COLO668 (cell line): Measurements from ENCODE around the gene SFI1.

Source experiments
- DNase-seq: peaks from one replicate; lab custom pipeline; 2025; ENCODE audit not compliant: unreplicated experiment; lab: John Stamatoyannopoulos, UW

Gene SFI1

GRCh38 chr22:31615491-31615860 is 119.1 kb downstream of the SFI1 start:
- no peak for DNase-seq

- DNase-seq: peak; percentile 48
Observed at GRCh38 chr22:31615940-31616314, 119.6 kb downstream of the SFI1 start.

- peak; percentile 61 for DNase-seq
Observed at GRCh38 chr22:31616315-31616980, 120.1 kb downstream of the SFI1 start.

GRCh38 chr22:31618057-31618456 is 121.7 kb downstream of the SFI1 start:
- peak; percentile 98 for DNase-seq

- DNase-seq: peak; percentile 38
Observed at GRCh38 chr22:31618471-31619176, 122.3 kb downstream of the SFI1 start.

DNA sequence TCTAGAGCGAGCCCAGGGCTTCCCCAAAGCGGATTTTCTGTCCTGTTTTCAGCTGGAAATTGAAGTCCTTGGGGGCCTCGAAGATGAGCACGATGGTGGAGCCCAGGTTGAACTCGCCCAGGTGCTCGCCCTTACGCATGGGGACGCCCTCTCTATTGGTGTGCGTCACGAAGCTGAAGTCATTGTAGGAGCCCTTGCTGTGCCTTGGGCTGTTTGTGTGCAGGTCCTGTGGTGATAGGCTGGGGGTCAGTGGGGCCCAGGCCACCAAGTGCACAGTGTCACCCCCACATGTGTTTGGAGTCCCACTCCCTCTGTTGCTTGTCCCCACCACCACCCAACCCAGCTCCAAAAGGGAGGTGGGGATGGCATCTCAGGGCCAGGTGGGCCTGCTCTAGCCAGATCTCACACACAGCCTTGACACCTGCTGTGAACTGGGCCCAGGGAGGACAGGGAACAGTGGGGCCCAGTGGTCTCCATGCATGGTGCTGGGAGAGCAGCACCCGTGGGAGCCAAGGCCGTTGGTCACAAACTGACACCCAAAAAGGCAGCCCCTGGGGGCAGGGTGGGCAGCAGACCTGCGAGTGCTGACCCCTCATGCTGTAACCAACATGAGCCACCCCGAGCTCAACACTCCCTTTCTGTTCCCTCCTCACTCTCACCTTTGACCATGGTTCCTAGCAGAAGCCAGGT is 123.4 kb downstream of the SFI1 start:
- no peak for DNase-seq

DNA sequence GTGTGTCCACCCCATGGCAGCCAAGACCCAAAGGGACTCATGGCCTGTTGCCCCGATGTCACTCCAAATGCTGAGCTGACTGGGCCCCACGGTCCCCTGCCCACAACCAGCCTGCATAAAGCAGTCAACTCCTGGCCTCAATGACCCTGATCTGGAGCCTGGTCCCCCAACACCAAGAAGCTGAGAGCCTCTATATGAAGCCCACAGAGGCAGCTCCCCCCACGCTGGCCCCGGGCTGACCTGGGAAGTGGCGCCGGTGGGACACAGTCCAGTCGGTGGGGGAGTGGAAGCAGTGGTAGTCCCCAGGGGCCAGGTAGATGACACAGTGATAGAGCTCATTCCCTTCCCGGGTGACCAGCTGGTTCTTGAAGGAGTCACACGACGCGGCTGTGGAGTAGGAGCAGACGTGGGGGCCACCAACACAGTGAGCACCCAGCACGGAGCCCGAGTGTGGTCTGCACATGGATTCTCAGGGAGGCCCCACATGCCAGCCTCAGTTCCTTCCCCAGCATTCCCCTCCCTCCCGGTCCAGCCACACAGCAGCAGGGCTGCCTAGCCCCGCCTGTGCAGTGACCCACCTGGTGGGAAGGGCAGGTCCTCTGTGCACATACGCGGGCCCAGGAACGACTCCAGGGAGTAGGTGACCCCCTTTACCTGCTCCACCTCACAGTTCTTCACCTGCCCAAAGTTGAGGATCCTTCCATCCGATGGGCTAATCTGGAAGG is 124.6 kb downstream of the SFI1 start:
- DNase-seq: no peak

DNA sequence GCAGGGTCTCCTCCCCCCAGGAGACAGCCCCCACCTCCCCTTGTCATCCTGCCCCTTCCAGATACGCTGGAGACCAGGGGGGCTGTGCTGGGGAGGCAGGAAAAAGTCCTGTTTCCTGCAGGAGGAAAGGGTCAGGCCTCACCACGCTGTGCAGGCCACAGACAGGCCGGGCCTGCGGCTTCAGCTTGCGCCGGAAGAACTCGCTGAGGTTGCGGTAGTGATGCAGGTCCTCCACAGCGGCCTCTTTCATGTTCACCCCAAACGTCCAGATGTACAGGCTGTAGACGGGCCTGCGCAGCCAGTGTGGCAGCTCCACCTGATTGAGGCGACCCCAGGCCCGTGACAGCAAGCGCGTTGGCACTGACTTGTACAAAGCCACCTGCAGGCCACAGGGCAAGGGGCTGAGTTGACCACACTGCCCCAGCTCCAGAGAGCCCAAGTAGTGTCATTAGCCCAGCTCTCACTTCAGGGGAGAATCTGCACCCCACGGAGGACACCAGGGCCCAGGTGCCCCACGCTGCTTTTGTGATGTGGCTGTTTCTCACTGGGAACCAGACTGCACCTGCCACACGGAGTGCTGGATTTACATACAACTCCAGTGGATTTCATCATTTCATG is 125.3 kb downstream of the SFI1 start:
- DNase-seq: no peak

- DNase-seq: no peak
Observed at GRCh38 chr22:31622980-31623379, 126.6 kb downstream of the SFI1 start.

DNA sequence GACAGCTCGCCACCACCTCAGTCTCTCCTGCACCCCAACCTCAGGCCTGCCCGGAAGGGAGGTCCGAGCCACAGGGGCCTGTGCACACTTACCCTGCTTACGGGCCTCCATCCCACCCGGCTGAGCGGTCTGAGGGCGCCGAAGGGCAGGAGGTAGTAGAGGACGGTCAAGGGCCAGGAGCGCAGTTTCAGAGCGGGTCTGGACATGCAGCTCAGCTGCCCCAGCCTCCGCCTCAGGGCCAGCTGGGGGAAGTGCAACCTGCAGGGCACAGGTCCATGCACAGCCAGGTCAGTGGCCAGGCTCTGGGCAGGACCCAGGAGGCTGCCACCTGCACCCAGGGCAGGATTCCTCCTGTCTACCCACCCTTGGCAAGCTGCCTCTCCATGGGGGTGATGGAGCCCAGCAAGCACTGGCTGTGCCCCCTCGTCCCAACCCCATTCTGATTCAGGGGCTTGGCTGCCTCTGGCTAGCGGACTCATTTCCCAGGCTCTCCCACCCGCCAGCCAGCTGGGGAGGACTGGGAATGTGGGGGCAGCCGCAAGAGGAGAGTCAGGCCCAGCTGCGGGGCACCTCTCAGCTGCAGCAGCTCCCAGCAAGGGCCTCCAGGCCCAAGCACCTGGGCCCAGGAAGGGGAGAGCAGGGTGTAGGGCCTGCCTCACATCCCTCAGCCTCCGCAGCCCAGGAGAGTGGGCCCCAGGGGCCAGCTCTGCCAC is 127.4 kb downstream of the SFI1 start:
- no peak for DNase-seq

DNA sequence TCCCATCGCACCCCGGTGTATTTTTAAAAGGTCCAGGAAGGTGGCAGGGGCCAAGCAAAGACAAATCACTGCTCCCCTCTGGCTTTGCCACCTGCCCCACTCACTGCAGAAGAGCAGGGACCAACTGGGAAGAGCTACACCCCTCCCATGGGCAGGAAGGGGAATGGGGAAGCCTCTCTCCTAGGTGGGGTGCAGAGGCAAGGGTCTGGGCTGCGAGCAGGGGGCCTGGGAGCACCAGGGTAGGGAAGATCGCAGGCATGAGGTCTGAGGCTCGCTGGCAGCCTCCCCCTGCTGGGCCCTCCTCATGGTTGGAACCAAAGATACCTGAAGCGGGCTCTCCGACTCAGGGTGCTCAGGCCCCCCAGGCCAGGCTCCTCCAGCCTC is 128.9 kb downstream of the SFI1 start:
- no peak for DNase-seq

DNA sequence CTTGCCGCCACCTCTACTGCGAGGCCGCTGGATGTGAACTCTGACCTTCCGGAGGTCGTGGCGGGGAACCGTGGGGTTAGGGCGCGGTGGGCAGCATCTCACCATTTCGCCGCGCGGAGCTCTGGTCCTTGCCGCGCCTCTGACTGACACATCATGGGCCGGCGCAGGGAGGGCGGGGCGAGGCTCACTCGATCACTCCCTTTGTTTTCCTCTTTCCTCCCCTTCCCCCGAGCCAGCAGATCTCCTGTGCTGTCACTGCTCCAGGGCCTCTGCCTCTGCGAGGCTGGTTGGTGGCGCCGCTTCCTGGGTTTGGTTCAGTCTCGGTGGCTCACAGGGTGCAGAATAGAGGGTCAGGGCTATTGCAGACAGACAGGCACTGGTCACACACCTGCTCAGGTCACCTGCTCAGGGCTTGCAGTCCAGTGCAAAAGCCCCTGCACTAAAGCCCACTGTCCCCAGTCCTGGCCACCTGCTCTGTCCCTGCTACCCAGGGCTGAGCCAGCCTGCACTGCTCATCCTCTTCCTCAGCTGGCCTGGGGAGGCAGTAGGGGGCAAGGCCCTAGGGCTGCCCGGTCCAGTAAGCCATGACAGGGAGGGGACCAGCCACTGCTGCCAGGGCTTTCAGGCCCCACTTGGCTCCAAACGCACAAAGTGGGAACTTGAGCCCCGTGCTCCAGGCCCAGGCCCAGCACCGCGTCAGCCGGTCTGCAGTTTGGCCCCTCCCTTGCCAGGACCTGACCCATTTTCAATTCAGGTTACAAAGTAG is 129.5 kb downstream of the SFI1 start:
- DNase-seq: no peak

GRCh38 chr22:31626427-31627150 is 130.3 kb downstream of the SFI1 start:
- DNase-seq: peak; percentile 46

- peak; percentile 34 for DNase-seq
Observed at GRCh38 chr22:31627223-31627731, 130.9 kb downstream of the SFI1 start.

GRCh38 chr22:31628362-31628761 is 132.0 kb downstream of the SFI1 start:
- DNase-seq: no peak

DNA sequence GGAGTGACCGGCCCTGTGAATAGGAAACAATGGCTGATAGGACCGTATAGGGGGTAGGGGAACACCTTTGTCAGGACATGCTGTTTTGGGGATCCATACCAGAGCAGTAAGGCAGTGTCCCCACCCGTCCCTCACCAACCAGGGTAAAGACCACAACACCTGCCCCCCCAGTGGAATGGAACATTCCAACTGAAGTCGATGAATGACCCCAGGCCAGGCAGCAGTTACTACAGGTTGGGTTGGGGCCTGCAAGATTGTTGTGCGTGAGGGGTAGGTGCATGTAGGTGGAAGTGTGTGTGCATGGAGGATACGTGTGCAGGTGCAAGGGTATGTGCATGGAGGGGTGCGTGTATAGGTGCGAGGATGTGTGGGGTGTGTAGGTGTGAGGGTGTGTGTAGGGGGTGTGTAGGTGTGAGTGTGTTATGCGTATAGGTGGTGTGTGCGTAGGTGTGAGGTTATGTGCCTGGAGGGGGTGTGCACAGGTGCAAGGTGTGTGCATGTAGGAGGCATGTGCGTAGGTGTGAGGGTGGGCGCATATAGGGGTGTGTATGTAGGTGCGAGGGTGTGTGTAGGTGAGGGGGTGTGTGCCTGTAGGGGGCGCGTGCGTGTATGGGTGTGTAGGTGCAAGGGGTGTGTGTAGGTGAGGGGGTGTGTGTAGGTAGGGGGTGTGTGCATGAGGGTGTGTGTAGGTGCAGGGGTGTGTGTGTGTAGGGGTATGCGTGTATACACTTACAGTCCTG is 132.8 kb downstream of the SFI1 start:
- DNase-seq: no peak

DNA sequence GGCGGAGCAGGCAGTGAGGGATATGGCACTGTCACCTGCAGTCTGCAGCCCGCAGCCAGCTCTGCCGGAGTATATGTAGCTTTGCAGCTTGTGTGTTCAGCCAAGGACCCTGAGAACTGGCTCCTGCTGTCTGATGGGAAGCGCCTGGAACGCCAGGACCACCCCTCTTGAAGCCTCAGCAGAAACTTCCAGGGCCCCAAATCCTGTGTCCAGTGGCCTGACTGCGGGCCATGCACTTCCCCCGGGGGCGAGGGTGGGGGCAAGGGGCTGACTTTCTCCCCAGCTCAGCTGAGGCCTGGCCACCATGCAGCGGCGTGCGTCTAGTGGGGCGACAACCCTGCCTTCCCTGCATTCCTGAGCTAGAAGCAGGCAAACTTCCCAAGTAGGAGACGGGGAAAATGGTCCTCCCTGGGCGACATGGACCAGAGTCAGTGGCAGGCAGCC is 133.4 kb downstream of the SFI1 start:
- DNase-seq: no peak
